Left lung (tissue), 10 donors: ENCODE data around the gene PDZD8. TPM values are rescaled to one million over a fixed set of nuclear protein-coding genes. Genes with fewer than 3 reads are reported as not detected.

ENCODE experiments used
- ATAC-seq: fragments of 200-7000 bp; cut with Tn5 transposase; one replicate; pipeline ENCODE4 v1.9.1; 2020; ENCODE audit warnings: moderate library complexity
- DNase-seq, 4 donors: peaks; one replicate each; pipeline ENCODE4 v3.0.0-alpha.2; 2013 to 2020
- H3K27ac ChIP-seq, 2 donors: fragments of 200-600 bp; sonication (generic) in 1 of 2; one replicate each; pipeline versions ENCODE4 v1.5.0 to v1.8.0; 2020 to 2021
- H3K27me3 ChIP-seq, 2 donors: fragments of 200-600 bp; sonication (generic) in 1 of 2; one replicate each; pipeline versions ENCODE4 v1.5.0 to v1.8.0; 2020 to 2021
- H3K36me3 ChIP-seq, 2 donors: fragments of 200-600 bp; sonication (generic) in 1 of 2; one replicate each; pipeline versions ENCODE4 v1.5.0 to v1.8.0; 2020 to 2021
- H3K4me1 ChIP-seq, 2 donors: fragments of 200-600 bp; one replicate each; pipeline ENCODE4 v1.8.0; 2021
- H3K4me3 ChIP-seq, 2 donors: fragments of 200-600 bp; sonication (generic) in 1 of 2; one replicate each; pipeline versions ENCODE4 v1.5.0 to v1.8.0; 2020 to 2021; ENCODE audit warnings: mild to moderate bottlenecking in 1 of 2
- H3K9me3 ChIP-seq, 2 donors: fragments of 200-600 bp; sonication (generic) in 1 of 2; one replicate each; pipeline versions ENCODE4 v1.5.0 to v1.8.0; 2020 to 2021
- CTCF ChIP-seq, 2 donors: fragments of 200-600 bp; sonication (generic) in 1 of 2; IDR thresholded peaks; one replicate each; pipeline versions ENCODE4 v1.5.0 to v1.8.0; 2021; ENCODE audit warnings: antibody characterized with exemption in 2 of 2
- intact Hi-C, 2 donors: fragments of 100-400 bp; cut with DNase I; formaldehyde crosslinking; loops; one replicate each; pipeline versions ENCODE4 v1.11.2 to v1.14.2; 2022
- polyA plus RNA-seq, 6 donors: library from polyadenylated mRNA; unstranded; fragments of 120-200 nt; gene quantifications; one replicate each; pipeline ENCODE4 v1.2.1, GENCODE V29; 2013; ENCODE audit not compliant: insufficient read length in 6 of 6
- total RNA-seq, 2 donors: library from RNA; stranded (reverse); fragmentation: NEBNext Ultra II Directional; extraction: Animal tissue kit (Norgen Biotek cat#: 25700); gene quantifications; one replicate each; pipeline ENCODE4 v1.2.1, GENCODE V29; 2021
- donor health status: DM: no; HTN: yes; CAD: no.
- donor health status: DM: no; HTN: no; CAD: no.

Gene PDZD8
- total and polyA plus RNA-seq, 8 donors = 24.2 to 38.2 (median 29.6) TPM

GRCh38 chr10:117284716-117285494 is 90.3 kb downstream of the PDZD8 start:
- TF ChIP-seq CTCF (IDR thresholded peaks at IDR 0.05) = no peak
- no peak overlapping the region for H3K4me3 ChIP-seq
- DNase-seq (no peak), ATAC-seq (no peak)
- H3K36me3 ChIP-seq = peaks cover 0 to 61% of the 10 kb centered on the region in 2 donors
- no peak overlapping the region for H3K27ac ChIP-seq
- H3K9me3 ChIP-seq = no peaks in the 10 kb centered on the region
- no peaks in the 10 kb centered on the region for H3K4me1 ChIP-seq
- intact Hi-C loops = no loop called here
- H3K27me3 ChIP-seq = no peaks in the 10 kb centered on the region

- Histone ChIP-seq H3K36me3 (no peaks in the 10 kb centered on the region), H3K27ac (no peak overlapping the region), H3K4me1 (no peaks in the 10 kb centered on the region), H3K27me3 (no peaks in the 10 kb centered on the region), H3K9me3 (no peaks in the 10 kb centered on the region), H3K4me3 (no peak overlapping the region)
- DNase-seq = no peak
- intact Hi-C loops = no loop called here
- TF ChIP-seq CTCF (IDR thresholded peaks at IDR 0.05) = no peak
- no peak for ATAC-seq
Observed at GRCh38 chr10:117277675-117278074, 97.6 kb downstream of the PDZD8 start.

GRCh38 chr10:117275121-117275520 is 100.1 kb downstream of the PDZD8 start:
- no peak for ATAC-seq
- Histone ChIP-seq H3K27ac (no peak overlapping the region), H3K4me3 (no peak overlapping the region), H3K9me3 (no peaks in the 10 kb centered on the region), H3K4me1 (no peaks in the 10 kb centered on the region), H3K27me3 (no peaks in the 10 kb centered on the region), H3K36me3 (no peaks in the 10 kb centered on the region)
- no peak for DNase-seq
- no peak for TF ChIP-seq CTCF (IDR thresholded peaks at IDR 0.05)
- intact Hi-C loops = no loop called here

GRCh38 chr10:117274509-117274908 is 100.7 kb downstream of the PDZD8 start:
- no peaks in the 10 kb centered on the region for H3K27me3 ChIP-seq
- DNase-seq (no peak), ATAC-seq (no peak)
- H3K4me1 ChIP-seq = no peaks in the 10 kb centered on the region
- no peak overlapping the region for H3K4me3 ChIP-seq
- no peak for TF ChIP-seq CTCF (IDR thresholded peaks at IDR 0.05)
- no peaks in the 10 kb centered on the region for H3K36me3 ChIP-seq
- H3K9me3 ChIP-seq = no peaks in the 10 kb centered on the region
- intact Hi-C loops = no loop called here
- H3K27ac ChIP-seq = no peak overlapping the region

GRCh38 chr10:117273980-117274379 is 101.3 kb downstream of the PDZD8 start:
- intact Hi-C loops = no loop called here
- Histone ChIP-seq H3K27me3 (no peaks in the 10 kb centered on the region), H3K4me3 (no peak overlapping the region)

More at GRCh38 chr10:117273980-117274379, 101.3 kb downstream of the PDZD8 start:
- no peaks in the 10 kb centered on the region for H3K36me3 ChIP-seq
- DNase-seq (no peak), ATAC-seq (no peak)
- no peak overlapping the region for H3K27ac ChIP-seq
- no peak for TF ChIP-seq CTCF (IDR thresholded peaks at IDR 0.05)
- H3K9me3 ChIP-seq = no peaks in the 10 kb centered on the region
- no peaks in the 10 kb centered on the region for H3K4me1 ChIP-seq
